HepG2 (cell line): ENCODE data around the gene TOPORS. TPM values are rescaled to one million over a fixed set of nuclear protein-coding genes. Genes with fewer than 3 reads are reported as not detected.

Experiments used
- ARNT2 ChIP-seq: sonication (generic); formaldehyde crosslinking; IDR thresholded peaks from 2 replicates; pipeline ENCODE4 v1.8.0; 2022; ENCODE audit warnings: mild to moderate bottlenecking, low read depth, missing genetic modification reagents, moderate library complexity
- FOSL2 ChIP-seq: sonication (generic); formaldehyde crosslinking; IDR thresholded peaks from 2 replicates; pipeline ENCODE4 v1.4.0; 2020; ENCODE audit warnings: missing genetic modification reagents
- HNRNPK ChIP-seq: fragments of 200-400 bp; formaldehyde crosslinking; IDR thresholded peaks from 2 replicates; pipeline ENCODE4 v1.6.1; 2018; ENCODE audit warnings: low read length, low read depth, moderate library complexity, mild to moderate bottlenecking; ENCODE audit not compliant: poor library complexity, severe bottlenecking
- JDP2 ChIP-seq: sonication (generic); formaldehyde crosslinking; IDR thresholded peaks from 2 replicates; pipeline ENCODE4 v1.8.1; 2022; ENCODE audit warnings: missing genetic modification reagents, borderline replicate concordance
- MTF2 ChIP-seq: sonication (generic); formaldehyde crosslinking; IDR thresholded peaks from 2 replicates; pipeline ENCODE4 v1.5.0; 2020; ENCODE audit warnings: missing genetic modification reagents, borderline replicate concordance
- PHF21A ChIP-seq: sonication (generic); formaldehyde crosslinking; IDR thresholded peaks from 2 replicates; pipeline ENCODE4 v1.5.0; 2020; ENCODE audit warnings: mild to moderate bottlenecking, missing genetic modification reagents
- SAP130 ChIP-seq: IDR thresholded peaks from 2 replicates; pipeline ENCODE4 v1.6.1; 2016; ENCODE audit warnings: low read depth
- SATB2 ChIP-seq: sonication (generic); formaldehyde crosslinking; IDR thresholded peaks from 2 replicates; pipeline ENCODE4 v1.5.0; 2020; ENCODE audit warnings: missing genetic modification reagents
- ZEB1 ChIP-seq: IDR thresholded peaks from 2 replicates; pipeline ENCODE4 v1.6.1; 2012; ENCODE audit warnings: mild to moderate bottlenecking, low read depth, inconsistent platforms; ENCODE audit not compliant: insufficient replicate concordance
- ZFP41 ChIP-seq: sonication (generic); formaldehyde crosslinking; IDR thresholded peaks from 2 replicates; pipeline ENCODE4 v1.4.0; 2020; ENCODE audit warnings: mild to moderate bottlenecking, missing genetic modification reagents, borderline replicate concordance
- ZFYVE20 ChIP-seq: sonication (generic); formaldehyde crosslinking; IDR thresholded peaks from 2 replicates; pipeline ENCODE4 v1.8.0; 2023; ENCODE audit warnings: low read depth, mild to moderate bottlenecking, moderate library complexity, missing genetic modification reagents, borderline replicate concordance
- ZNF674 ChIP-seq: sonication (generic); formaldehyde crosslinking; IDR thresholded peaks from 2 replicates; pipeline ENCODE4 v1.5.0; 2020; ENCODE audit warnings: low read depth, mild to moderate bottlenecking, missing genetic modification reagents
- ZSCAN29 ChIP-seq: sonication (generic); formaldehyde crosslinking; conservative IDR thresholded peaks from 2 replicates; pipeline ENCODE4 v1.4.0; 2020; ENCODE audit warnings: mild to moderate bottlenecking, missing genetic modification reagents
- polyA plus RNA-seq, 8 experiments: library from polyadenylated mRNA; depleted of rRNA in 3 of 8; stranded (reverse) in 7 of 8; unstranded in 1 of 8; fragments of >200 nt; fragmentation: Illumina TruSeq in 4 of 8; extraction: Trizol in 4 of 8; gene quantifications; 2 replicates each; pipeline versions ENCODE4 v1.2.1 to v1.2.3, GENCODE V29; 2011 to 2016; ENCODE audit warnings: low read depth in 4 of 8, missing spikeins in 1 of 8, mixed read lengths in 1 of 8; ENCODE audit not compliant: insufficient read depth in 1 of 8
- total RNA-seq, 5 experiments: library from RNA; depleted of rRNA; stranded (reverse); fragments of >200 nt; fragmentation: Illumina TruSeq; extraction: Trizol; gene quantifications; 2 replicates each; pipeline ENCODE4 v1.2.3, GENCODE V29; 2016; ENCODE audit warnings: low read depth in 1 of 5
- TF ChIP-seq, protein P1 (sequence below): sonication (generic); formaldehyde crosslinking; IDR thresholded peaks from 2 replicates; pipeline ENCODE4 v1.8.0; 2022; ENCODE audit warnings: mild to moderate bottlenecking, missing genetic modification reagents, moderate library complexity
- TF ChIP-seq, protein P2 (sequence below): sonication (generic); formaldehyde crosslinking; IDR thresholded peaks from 2 replicates; pipeline ENCODE4 v1.5.0; 2020; ENCODE audit warnings: missing genetic modification reagents, mild to moderate bottlenecking, borderline replicate concordance
- TF ChIP-seq, protein P3 (sequence below): IDR thresholded peaks from 2 replicates; pipeline ENCODE4 v1.6.1; 2016; ENCODE audit warnings: low read depth, control low read depth
- TF ChIP-seq, protein P4 (sequence below): sonication (generic); formaldehyde crosslinking; IDR thresholded peaks from 2 replicates; pipeline ENCODE4 v1.4.0; 2020; ENCODE audit warnings: mild to moderate bottlenecking, missing genetic modification reagents
- TF ChIP-seq, protein P5 (sequence below): sonication (generic); formaldehyde crosslinking; IDR thresholded peaks from 2 replicates; pipeline ENCODE4 v1.4.0; 2020; ENCODE audit warnings: mild to moderate bottlenecking, missing genetic modification reagents
- TF ChIP-seq, protein P6 (sequence below): sonication (generic); formaldehyde crosslinking; IDR thresholded peaks from 2 replicates; pipeline ENCODE4 v1.5.0; 2020; ENCODE audit warnings: missing genetic modification reagents
- TF ChIP-seq, protein P7 (sequence below): sonication (generic); formaldehyde crosslinking; IDR thresholded peaks from 2 replicates; pipeline ENCODE4 v1.5.0; 2020; ENCODE audit warnings: missing genetic modification reagents
- TF ChIP-seq, protein P8 (sequence below): sonication (generic); formaldehyde crosslinking; conservative IDR thresholded peaks from 2 replicates; pipeline ENCODE4 v1.8.0; 2022; ENCODE audit warnings: missing genetic modification reagents

The TOPORS gene
- total and polyA plus RNA-seq, 2 of the 13 experiments (the other 11 are each of a cell fraction or from before 2014, with no cell fraction given), result 6.8 to 19.6 TPM

DNA sequence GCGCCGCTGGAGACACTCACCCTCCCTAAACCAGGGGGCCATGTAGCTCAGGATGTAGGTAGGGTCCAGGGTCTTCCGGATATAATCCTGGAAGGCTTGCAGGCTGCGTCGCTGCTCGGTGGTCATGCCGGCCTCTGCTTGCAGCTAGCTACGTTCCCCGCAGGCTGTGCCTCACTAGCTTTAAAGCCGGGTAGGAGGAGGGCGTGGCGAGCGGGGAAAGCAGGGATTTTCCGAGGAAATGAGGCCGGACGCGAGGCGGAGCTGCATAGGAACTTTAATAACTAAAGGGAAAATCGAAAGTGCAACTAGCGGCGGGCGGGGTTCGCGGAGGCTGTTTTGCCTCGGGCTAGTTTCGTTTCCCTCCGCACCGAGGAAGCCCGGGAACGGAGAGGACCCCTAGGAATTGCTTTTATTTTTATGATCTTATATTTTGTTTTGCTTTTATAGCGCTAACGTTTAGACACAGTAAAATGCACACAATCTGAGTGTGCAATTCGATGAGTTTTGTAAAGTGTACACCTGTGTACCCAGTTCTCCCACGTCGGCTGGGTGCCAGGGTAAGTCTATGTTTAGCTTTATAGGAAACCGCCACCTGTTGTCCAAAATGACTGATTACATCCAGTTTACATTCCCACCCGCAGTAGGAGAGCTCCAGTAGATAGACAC lies 26.2 kb downstream of the TOPORS start, which contains the start of gene RIGI (continued):
- TF ChIP-seq, protein P1, sequence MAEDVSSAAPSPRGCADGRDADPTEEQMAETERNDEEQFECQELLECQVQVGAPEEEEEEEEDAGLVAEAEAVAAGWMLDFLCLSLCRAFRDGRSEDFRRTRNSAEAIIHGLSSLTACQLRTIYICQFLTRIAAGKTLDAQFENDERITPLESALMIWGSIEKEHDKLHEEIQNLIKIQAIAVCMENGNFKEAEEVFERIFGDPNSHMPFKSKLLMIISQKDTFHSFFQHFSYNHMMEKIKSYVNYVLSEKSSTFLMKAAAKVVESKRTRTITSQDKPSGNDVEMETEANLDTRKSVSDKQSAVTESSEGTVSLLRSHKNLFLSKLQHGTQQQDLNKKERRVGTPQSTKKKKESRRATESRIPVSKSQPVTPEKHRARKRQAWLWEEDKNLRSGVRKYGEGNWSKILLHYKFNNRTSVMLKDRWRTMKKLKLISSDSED (CRISPR knock-in tag), result no peak
- TF ChIP-seq PHF21A (CRISPR knock-in tag) (peak; percentile 65; the same call in 1 of the 2 replicates), SAP130 (CRISPR knock-in tag) (peak; percentile 90), HNRNPK (no peak), JDP2 (CRISPR knock-in tag) (no peak), ZSCAN29 (no peak), ZEB1 (no peak), ZNF674 (CRISPR knock-in tag) (no peak), ZFP41 (CRISPR knock-in tag) (no peak), FOSL2 (no peak), MTF2 (CRISPR knock-in tag) (no peak), SATB2 (no peak), ARNT2 (CRISPR knock-in tag) (no peak), ZFYVE20 (CRISPR knock-in tag) (no peak)
- TF ChIP-seq, protein P2, sequence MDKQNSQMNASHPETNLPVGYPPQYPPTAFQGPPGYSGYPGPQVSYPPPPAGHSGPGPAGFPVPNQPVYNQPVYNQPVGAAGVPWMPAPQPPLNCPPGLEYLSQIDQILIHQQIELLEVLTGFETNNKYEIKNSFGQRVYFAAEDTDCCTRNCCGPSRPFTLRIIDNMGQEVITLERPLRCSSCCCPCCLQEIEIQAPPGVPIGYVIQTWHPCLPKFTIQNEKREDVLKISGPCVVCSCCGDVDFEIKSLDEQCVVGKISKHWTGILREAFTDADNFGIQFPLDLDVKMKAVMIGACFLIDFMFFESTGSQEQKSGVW (CRISPR knock-in tag), result no peak
- TF ChIP-seq, protein P3, sequence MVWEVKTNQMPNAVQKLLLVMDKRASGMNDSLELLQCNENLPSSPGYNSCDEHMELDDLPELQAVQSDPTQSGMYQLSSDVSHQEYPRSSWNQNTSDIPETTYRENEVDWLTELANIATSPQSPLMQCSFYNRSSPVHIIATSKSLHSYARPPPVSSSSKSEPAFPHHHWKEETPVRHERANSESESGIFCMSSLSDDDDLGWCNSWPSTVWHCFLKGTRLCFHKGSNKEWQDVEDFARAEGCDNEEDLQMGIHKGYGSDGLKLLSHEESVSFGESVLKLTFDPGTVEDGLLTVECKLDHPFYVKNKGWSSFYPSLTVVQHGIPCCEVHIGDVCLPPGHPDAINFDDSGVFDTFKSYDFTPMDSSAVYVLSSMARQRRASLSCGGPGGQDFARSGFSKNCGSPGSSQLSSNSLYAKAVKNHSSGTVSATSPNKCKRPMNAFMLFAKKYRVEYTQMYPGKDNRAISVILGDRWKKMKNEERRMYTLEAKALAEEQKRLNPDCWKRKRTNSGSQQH (CRISPR knock-in tag), result 0 out of 2 replicates have a peak, but pooled peaks have one; percentile 41
- TF ChIP-seq, protein P4, sequence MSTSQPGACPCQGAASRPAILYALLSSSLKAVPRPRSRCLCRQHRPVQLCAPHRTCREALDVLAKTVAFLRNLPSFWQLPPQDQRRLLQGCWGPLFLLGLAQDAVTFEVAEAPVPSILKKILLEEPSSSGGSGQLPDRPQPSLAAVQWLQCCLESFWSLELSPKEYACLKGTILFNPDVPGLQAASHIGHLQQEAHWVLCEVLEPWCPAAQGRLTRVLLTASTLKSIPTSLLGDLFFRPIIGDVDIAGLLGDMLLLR (CRISPR knock-in tag), result no peak
- TF ChIP-seq, protein P5, sequence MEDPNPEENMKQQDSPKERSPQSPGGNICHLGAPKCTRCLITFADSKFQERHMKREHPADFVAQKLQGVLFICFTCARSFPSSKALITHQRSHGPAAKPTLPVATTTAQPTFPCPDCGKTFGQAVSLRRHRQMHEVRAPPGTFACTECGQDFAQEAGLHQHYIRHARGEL (CRISPR knock-in tag), result no peak
- TF ChIP-seq, protein P6, sequence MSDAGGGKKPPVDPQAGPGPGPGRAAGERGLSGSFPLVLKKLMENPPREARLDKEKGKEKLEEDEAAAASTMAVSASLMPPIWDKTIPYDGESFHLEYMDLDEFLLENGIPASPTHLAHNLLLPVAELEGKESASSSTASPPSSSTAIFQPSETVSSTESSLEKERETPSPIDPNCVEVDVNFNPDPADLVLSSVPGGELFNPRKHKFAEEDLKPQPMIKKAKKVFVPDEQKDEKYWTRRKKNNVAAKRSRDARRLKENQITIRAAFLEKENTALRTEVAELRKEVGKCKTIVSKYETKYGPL, result no peak
- TF ChIP-seq, protein P7, sequence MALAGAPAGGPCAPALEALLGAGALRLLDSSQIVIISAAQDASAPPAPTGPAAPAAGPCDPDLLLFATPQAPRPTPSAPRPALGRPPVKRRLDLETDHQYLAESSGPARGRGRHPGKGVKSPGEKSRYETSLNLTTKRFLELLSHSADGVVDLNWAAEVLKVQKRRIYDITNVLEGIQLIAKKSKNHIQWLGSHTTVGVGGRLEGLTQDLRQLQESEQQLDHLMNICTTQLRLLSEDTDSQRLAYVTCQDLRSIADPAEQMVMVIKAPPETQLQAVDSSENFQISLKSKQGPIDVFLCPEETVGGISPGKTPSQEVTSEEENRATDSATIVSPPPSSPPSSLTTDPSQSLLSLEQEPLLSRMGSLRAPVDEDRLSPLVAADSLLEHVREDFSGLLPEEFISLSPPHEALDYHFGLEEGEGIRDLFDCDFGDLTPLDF, result peak; percentile 51; the same call in 1 of the 2 replicates
- TF ChIP-seq, protein P8, sequence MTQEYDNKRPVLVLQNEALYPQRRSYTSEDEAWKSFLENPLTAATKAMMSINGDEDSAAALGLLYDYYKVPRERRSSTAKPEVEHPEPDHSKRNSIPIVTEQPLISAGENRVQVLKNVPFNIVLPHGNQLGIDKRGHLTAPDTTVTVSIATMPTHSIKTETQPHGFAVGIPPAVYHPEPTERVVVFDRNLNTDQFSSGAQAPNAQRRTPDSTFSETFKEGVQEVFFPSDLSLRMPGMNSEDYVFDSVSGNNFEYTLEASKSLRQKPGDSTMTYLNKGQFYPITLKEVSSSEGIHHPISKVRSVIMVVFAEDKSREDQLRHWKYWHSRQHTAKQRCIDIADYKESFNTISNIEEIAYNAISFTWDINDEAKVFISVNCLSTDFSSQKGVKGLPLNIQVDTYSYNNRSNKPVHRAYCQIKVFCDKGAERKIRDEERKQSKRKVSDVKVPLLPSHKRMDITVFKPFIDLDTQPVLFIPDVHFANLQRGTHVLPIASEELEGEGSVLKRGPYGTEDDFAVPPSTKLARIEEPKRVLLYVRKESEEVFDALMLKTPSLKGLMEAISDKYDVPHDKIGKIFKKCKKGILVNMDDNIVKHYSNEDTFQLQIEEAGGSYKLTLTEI (CRISPR knock-in tag), result no peak
